ENCODE results near the gene ZPBP.

- TF ChIP-seq, protein P1, sequence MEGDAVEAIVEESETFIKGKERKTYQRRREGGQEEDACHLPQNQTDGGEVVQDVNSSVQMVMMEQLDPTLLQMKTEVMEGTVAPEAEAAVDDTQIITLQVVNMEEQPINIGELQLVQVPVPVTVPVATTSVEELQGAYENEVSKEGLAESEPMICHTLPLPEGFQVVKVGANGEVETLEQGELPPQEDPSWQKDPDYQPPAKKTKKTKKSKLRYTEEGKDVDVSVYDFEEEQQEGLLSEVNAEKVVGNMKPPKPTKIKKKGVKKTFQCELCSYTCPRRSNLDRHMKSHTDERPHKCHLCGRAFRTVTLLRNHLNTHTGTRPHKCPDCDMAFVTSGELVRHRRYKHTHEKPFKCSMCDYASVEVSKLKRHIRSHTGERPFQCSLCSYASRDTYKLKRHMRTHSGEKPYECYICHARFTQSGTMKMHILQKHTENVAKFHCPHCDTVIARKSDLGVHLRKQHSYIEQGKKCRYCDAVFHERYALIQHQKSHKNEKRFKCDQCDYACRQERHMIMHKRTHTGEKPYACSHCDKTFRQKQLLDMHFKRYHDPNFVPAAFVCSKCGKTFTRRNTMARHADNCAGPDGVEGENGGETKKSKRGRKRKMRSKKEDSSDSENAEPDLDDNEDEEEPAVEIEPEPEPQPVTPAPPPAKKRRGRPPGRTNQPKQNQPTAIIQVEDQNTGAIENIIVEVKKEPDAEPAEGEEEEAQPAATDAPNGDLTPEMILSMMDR (IDR thresholded peaks at IDR 0.05): no peak
- TF ChIP-seq EP300 (IDR thresholded peaks at IDR 0.05): no peak
Observed at GRCh38 chr7:50085344-50085743, 7.7 kb downstream of the ZPBP start.
